Astrocyte (in vitro differentiated cells and primary cell): ENCODE data around the gene TSR3.

Experiments used
- EZH2 ChIP-seq: IDR thresholded peaks from 2 replicates; pipeline ENCODE4 v1.6.1; 2012; ENCODE audit warnings: mild to moderate bottlenecking, low read length, inconsistent platforms; ENCODE audit not compliant: insufficient read depth
- TF ChIP-seq, protein P1 (sequence below): IDR thresholded peaks from 2 replicates; pipeline ENCODE4 v1.5.1; 2011; ENCODE audit warnings: low read depth, mild to moderate bottlenecking, inconsistent platforms, low read length, moderate library complexity; ENCODE audit not compliant: insufficient read depth

DNA sequence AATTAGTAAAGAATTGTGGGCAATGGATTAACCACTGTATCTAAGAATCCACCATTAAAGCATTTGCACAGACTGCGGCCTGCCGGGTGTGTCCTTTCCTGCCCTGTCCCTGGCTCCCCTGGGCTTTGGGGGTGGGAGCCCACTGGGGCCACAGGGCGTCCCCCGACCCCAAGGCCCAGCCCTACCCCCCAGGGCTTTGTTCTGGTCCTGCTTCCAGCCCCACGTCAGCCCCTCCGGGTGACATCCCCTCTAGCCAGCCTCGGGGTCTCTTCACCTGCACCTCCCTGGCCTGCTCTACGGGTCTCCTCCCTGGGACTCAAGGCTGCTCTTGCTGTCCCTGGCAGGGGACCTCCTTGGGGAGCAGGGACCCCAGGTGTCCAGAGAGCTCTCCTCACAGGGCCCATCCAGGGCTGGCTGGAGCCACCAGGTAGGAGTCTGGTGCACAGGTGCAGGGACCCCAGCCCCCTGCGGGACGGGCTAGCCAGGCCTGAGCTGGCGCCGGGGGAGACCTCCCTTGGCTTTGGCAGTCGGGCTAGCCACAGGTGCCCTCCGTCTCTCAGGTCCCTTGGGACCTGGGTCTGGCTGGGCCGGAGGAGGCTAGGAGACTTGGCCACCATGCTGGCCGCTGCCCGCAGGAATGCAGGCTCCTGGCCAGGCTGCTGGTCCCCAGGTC is 24.6 kb downstream of the TSR3 start:
- TF ChIP-seq, protein P1, sequence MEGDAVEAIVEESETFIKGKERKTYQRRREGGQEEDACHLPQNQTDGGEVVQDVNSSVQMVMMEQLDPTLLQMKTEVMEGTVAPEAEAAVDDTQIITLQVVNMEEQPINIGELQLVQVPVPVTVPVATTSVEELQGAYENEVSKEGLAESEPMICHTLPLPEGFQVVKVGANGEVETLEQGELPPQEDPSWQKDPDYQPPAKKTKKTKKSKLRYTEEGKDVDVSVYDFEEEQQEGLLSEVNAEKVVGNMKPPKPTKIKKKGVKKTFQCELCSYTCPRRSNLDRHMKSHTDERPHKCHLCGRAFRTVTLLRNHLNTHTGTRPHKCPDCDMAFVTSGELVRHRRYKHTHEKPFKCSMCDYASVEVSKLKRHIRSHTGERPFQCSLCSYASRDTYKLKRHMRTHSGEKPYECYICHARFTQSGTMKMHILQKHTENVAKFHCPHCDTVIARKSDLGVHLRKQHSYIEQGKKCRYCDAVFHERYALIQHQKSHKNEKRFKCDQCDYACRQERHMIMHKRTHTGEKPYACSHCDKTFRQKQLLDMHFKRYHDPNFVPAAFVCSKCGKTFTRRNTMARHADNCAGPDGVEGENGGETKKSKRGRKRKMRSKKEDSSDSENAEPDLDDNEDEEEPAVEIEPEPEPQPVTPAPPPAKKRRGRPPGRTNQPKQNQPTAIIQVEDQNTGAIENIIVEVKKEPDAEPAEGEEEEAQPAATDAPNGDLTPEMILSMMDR, result no peak
- TF ChIP-seq EZH2, result no peak
